B cell (primary cell): ENCODE measurements around the gene ZNF212. TPM values are rescaled to one million over a fixed set of nuclear protein-coding genes. Genes with fewer than 3 reads are reported as not detected.

Experiments
- ATAC-seq: fragments of 200-7000 bp; cut with Tn5 transposase; one replicate; pipeline ENCODE4 v1.10.0; 2021; ENCODE audit warnings: low read depth, mild to moderate bottlenecking, moderate number of reproducible peaks, moderate library complexity
- CTCF ChIA-PET: fragments of 350-600 bp; sonication (Branson Sonifier 250); formaldehyde crosslinking; loops from one replicate; lab custom pipeline; 2021; ENCODE audit warnings: antibody characterized with exemption, inconsistent platforms; lab: Charles Lee
- POLR2A ChIA-PET: fragments of 350-600 bp; sonication (Branson Sonifier 250); formaldehyde crosslinking; loops from one replicate; lab custom pipeline; 2021; ENCODE audit warnings: antibody characterized with exemption; lab: Charles Lee
- DNase-seq: peaks from one replicate; pipeline ENCODE4 v3.0.0; 2013
- H2AFZ ChIP-seq: 2 replicates; pipeline ENCODE4 v1.6.1; 2012; ENCODE audit warnings: mild to moderate bottlenecking, low read depth, low read length; ENCODE audit not compliant: insufficient read depth, poor library complexity, severe bottlenecking
- H3K27ac ChIP-seq, 2 donors: 1 replicate in 1 of 2; 2 replicates in 1 of 2; pipeline ENCODE4 v1.5.1; 2012 to 2013; ENCODE audit warnings: low read length in 2 of 2, mild to moderate bottlenecking in 2 of 2, moderate library complexity in 1 of 2
- H3K27me3 ChIP-seq, 4 experiments: fragments of 200-600 bp in 1 of 4; sonication (generic) in 1 of 4; replicated peaks in 1 of 4; 1 replicate in 2 of 4; 2 replicates in 2 of 4; pipeline versions ENCODE4 v1.6.1 to v1.7.0; 2013 to 2016; ENCODE audit warnings: low read length in 3 of 4, mild to moderate bottlenecking in 2 of 4, mixed read lengths in 1 of 4, moderate library complexity in 1 of 4; ENCODE audit not compliant: insufficient read depth in 4 of 4, control insufficient read depth in 3 of 4; ENCODE audit errors: control extremely low read depth in 1 of 4
- H3K36me3 ChIP-seq, 2 experiments: replicated peaks in 1 of 2; 1 replicate in 1 of 2; 2 replicates in 1 of 2; pipeline versions ENCODE4 v1.6.1 to v1.7.1; 2013; ENCODE audit warnings: low read length in 1 of 2; ENCODE audit not compliant: insufficient read depth in 2 of 2, control insufficient read depth in 1 of 2; ENCODE audit errors: control extremely low read depth in 1 of 2, extremely low read depth in 1 of 2
- H3K4me1 ChIP-seq, 2 donors: fragments of 200-600 bp in 1 of 2; sonication (generic) in 1 of 2; 1 replicate in 1 of 2; 2 replicates in 1 of 2; pipeline versions ENCODE4 v1.5.1 to v1.6.1; 2013 to 2017; ENCODE audit warnings: low read length in 2 of 2; ENCODE audit not compliant: control insufficient read depth in 2 of 2, insufficient read depth in 2 of 2
- H3K4me2 ChIP-seq: replicated peaks from 2 replicates; pipeline ENCODE3; 2012; ENCODE audit warnings: mild to moderate bottlenecking, low read depth, low read length; ENCODE audit not compliant: poor library complexity, severe bottlenecking
- H3K4me3 ChIP-seq, 5 experiments: fragments of 200-600 bp in 1 of 5; sonication (generic) in 1 of 5; 1 replicate in 3 of 5; 2 replicates in 2 of 5; pipeline versions ENCODE4 v1.5.1 to v1.7.0; 2011 to 2016; ENCODE audit warnings: low read length in 4 of 5, mild to moderate bottlenecking in 4 of 5, low read depth in 2 of 5, control low read depth in 1 of 5, moderate library complexity in 1 of 5; ENCODE audit not compliant: insufficient read depth in 1 of 5; ENCODE audit errors: control extremely low read depth in 1 of 5, extremely low read depth in 1 of 5
- H3K79me2 ChIP-seq: fragments of 200-600 bp; sonication (generic); one replicate; pipeline ENCODE4 v1.6.0; 2016; ENCODE audit warnings: low read length; ENCODE audit not compliant: control insufficient read depth, insufficient read depth
- H3K9ac ChIP-seq: fragments of 200-600 bp; sonication (generic); 2 replicates; pipeline ENCODE4 v1.6.1; 2017; ENCODE audit warnings: mild to moderate bottlenecking, low read length, moderate library complexity
- H3K9me3 ChIP-seq, 3 donors: one replicate each; pipeline versions ENCODE4 v1.6.1 to v1.7.1; 2013; ENCODE audit warnings: low read length in 2 of 3; ENCODE audit not compliant: control insufficient read depth in 2 of 3, insufficient read depth in 1 of 3; ENCODE audit errors: control extremely low read depth in 1 of 3
- H4K20me1 ChIP-seq: 2 replicates; pipeline ENCODE4 v1.6.0; 2012; ENCODE audit warnings: mild to moderate bottlenecking, low read length; ENCODE audit not compliant: insufficient read depth, control insufficient read depth, poor library complexity, severe bottlenecking
- H3K27ac Mint-ChIP-seq: one replicate; pipeline ENCODE4 v1.8.0; 2021; ENCODE audit warnings: mixed read lengths
- H3K27me3 Mint-ChIP-seq: one replicate; pipeline ENCODE4 v1.8.0; 2021; ENCODE audit warnings: mixed read lengths
- H3K4me1 Mint-ChIP-seq: one replicate; pipeline ENCODE4 v1.8.0; 2021; ENCODE audit warnings: mixed read lengths
- H3K4me3 Mint-ChIP-seq: one replicate; pipeline ENCODE4 v1.8.0; 2021; ENCODE audit warnings: mixed read lengths
- H3K9me3 Mint-ChIP-seq: one replicate; pipeline ENCODE4 v1.8.0; 2022; ENCODE audit warnings: mixed read lengths; ENCODE audit not compliant: insufficient read depth
- EZH2 ChIP-seq: IDR thresholded peaks from 2 replicates; pipeline ENCODE4 v1.6.1; 2012; ENCODE audit warnings: borderline replicate concordance, low read depth, mild to moderate bottlenecking, moderate library complexity, low read length; ENCODE audit not compliant: insufficient read depth, poor library complexity, severe bottlenecking
- WGBS: methylation state at CpG from one replicate; pipeline ENCODE4 v1.1.5; 2013; ENCODE audit warnings: missing lambda C conversion rate; ENCODE audit not compliant: insufficient coverage; 5-methylcytosine and 5-hydroxymethylcytosine counted together
- intact Hi-C: fragments of 100-400 bp; cut with micrococcal nuclease; formaldehyde crosslinking; loops from one replicate; pipeline ENCODE4 v1.10.0; 2022
- polyA minus RNA-seq: library from RNA; depleted of rRNA, polyadenylated mRNA; stranded (reverse); fragments of >200 nt; gene quantifications from 2 replicates; pipeline ENCODE4 v1.2.3, GENCODE V29; 2012
- polyA plus RNA-seq: library from polyadenylated mRNA; depleted of rRNA; stranded (reverse); fragments of >200 nt; gene quantifications from 2 replicates; pipeline ENCODE4 v1.2.3, GENCODE V29; 2012
- total RNA-seq, 2 donors: library from RNA; stranded (reverse); fragments of 120-200 nt in 1 of 2; gene quantifications; 1 replicate in 1 of 2; 2 replicates in 1 of 2; pipeline versions ENCODE4 v1.2.3 to v1.2.4, GENCODE V29; 2013 to 2022
- TF ChIP-seq, protein P1 (sequence below): fragments of 200-600 bp; IDR thresholded peaks from one replicate; pipeline ENCODE4 v1.8.0; 2022; ENCODE audit warnings: antibody characterized with exemption, mild to moderate bottlenecking

ZNF212 gene
- total RNA-seq, result 22.5 and 25.7 TPM in 2 replicates
- total RNA-seq (2013), result 8.9 TPM
- 8.1 and 12.8 TPM in 2 replicates for polyA plus RNA-seq
- 6.3 and 8.6 TPM in 2 replicates for polyA minus RNA-seq

DNA sequence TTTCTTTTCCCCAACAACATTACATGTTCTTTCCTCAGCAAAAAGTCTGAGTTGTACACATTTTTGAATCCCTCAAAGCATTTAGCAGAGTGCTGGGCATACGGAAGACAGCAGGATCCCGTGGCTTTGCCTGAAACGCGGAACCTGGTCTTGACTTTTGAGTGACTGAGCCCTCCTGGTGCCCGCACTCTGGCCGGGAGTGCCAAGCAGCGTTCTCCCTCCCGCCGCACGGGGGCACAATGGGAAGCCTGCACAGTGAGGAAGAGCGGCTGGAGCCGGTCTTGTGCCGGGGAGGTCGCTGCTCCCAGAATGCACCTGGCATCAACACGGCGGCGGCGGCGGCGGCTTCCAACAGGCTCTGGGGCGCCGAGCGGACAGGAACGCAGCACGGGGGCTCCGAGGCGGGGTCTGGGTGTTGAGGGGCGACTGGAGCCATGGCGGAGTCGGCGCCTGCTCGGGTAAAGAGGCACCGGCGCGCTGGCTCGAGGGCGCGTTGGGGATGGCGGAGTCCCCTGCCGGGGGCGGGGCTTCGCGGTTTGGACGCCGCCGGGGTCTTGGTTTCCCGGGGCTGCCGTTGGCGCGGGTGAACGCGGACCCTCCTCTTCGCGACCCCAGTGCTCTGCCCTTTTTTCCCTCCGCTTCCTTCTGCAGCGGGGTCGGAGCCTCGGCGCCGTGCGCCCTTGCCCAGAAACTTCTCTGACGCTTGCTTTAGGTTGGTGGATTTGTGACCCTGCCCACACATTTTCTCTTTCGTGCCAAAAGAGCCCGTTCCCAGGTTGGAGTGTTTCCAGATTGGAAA is at the start of gene ZNF212:
ZNF212 (plus strand) TSS at position 307 of the 799 bp plus-strand sequence; CDS start at position 435, 128 bp downstream.
- DNase-seq (peak; percentile 91), ATAC-seq (peak; percentile 100)
- Histone ChIP-seq H3K9me3 (peaks cover 0 to 7% (median 0%) of the 10 kb centered on the region in 3 donors), H4K20me1 (peaks cover 7% of the 10 kb centered on the region), H3K36me3 (no peaks in the 10 kb centered on the region), H3K27me3 (peaks cover 0 to 5% (median 0%) of the 10 kb centered on the region in 4 experiments), H3K27ac (peak within 1 kb of the TSS; percentile 33 to 73), H3K4me2 (peak within 1 kb of the TSS; percentile 84), H3K79me2 (peaks cover 56% of the 10 kb centered on the region), H2AFZ (peak within 1 kb of the TSS; percentile 91), H3K4me1 (peaks cover 17 to 25% of the 10 kb centered on the region in 2 donors), H3K4me3 (peak within 1 kb of the TSS; percentile 75 to 94 (median 84)), H3K9ac (peak within 1 kb of the TSS; percentile 80)
- H3K4me3 Mint-ChIP-seq, result peak within 1 kb of the TSS; percentile 95
- ChIA-PET POLR2A (interaction anchor here (1.2 kb wide), 1 partner anchor 46 kb away, joined by 5 read pairs; no protein-coding TSS in a partner anchor), CTCF (interaction anchor here (0.9 to 1.5 kb wide), 6 partner anchors 11 to 92 kb away, joined by 3 to 10 read pairs (median 5); partner anchors contain the start of genes ZNF398 and ZNF783)
- intact Hi-C loops, result loop anchor here (1.0 to 5.0 kb wide), 9 partner anchors 23 to 385 kb away; partner anchors contain the start of genes PDIA4, ZNF398, ZNF425 and ZNF783
- H3K27ac Mint-ChIP-seq, result peak within 1 kb of the TSS; percentile 93
- H3K27me3 Mint-ChIP-seq, result peaks cover 3% of the 10 kb centered on the region
- H3K4me1 Mint-ChIP-seq, result peaks cover 28% of the 10 kb centered on the region
- peaks cover 5% of the 10 kb centered on the region for H3K9me3 Mint-ChIP-seq
- no peak for TF ChIP-seq EZH2
- TF ChIP-seq, protein P1, sequence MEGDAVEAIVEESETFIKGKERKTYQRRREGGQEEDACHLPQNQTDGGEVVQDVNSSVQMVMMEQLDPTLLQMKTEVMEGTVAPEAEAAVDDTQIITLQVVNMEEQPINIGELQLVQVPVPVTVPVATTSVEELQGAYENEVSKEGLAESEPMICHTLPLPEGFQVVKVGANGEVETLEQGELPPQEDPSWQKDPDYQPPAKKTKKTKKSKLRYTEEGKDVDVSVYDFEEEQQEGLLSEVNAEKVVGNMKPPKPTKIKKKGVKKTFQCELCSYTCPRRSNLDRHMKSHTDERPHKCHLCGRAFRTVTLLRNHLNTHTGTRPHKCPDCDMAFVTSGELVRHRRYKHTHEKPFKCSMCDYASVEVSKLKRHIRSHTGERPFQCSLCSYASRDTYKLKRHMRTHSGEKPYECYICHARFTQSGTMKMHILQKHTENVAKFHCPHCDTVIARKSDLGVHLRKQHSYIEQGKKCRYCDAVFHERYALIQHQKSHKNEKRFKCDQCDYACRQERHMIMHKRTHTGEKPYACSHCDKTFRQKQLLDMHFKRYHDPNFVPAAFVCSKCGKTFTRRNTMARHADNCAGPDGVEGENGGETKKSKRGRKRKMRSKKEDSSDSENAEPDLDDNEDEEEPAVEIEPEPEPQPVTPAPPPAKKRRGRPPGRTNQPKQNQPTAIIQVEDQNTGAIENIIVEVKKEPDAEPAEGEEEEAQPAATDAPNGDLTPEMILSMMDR, result peak; percentile 84
- under 1% methylated on average over 61 of the region's 64 CpGs for WGBS
